Spleen (tissue), 11 donors: ENCODE results near the gene TFG. TPM values are rescaled to one million over a fixed set of nuclear protein-coding genes. Genes with fewer than 3 reads are reported as not detected.

ENCODE experiments used
- DNase-seq: peaks from one replicate; pipeline ENCODE4 v3.0.0-alpha.2; 2020
- H3K27ac ChIP-seq, 8 donors: fragments of 200-600 bp; sonication (generic) in 7 of 8; 1 replicate in 4 of 8; 2 replicates in 4 of 8; pipeline versions ENCODE4 v1.5.0 to v1.8.0; 2016 to 2021; ENCODE audit warnings: inconsistent platforms in 4 of 8, mild to moderate bottlenecking in 4 of 8, moderate library complexity in 1 of 8
- H3K27me3 ChIP-seq, 7 donors: fragments of 200-600 bp; sonication (generic) in 6 of 7; replicated peaks in 1 of 7; 1 replicate in 4 of 7; 2 replicates in 3 of 7; pipeline versions ENCODE4 v1.5.0 to v1.8.0; 2016 to 2021; ENCODE audit warnings: inconsistent platforms in 3 of 7, mild to moderate bottlenecking in 1 of 7
- H3K36me3 ChIP-seq, 6 donors: fragments of 200-600 bp; sonication (generic) in 5 of 6; 1 replicate in 4 of 6; 2 replicates in 2 of 6; pipeline versions ENCODE4 v1.5.0 to v1.8.0; 2016 to 2021; ENCODE audit warnings: inconsistent platforms in 2 of 6
- H3K4me1 ChIP-seq, 6 donors: fragments of 200-600 bp; sonication (generic) in 5 of 6; 1 replicate in 3 of 6; 2 replicates in 3 of 6; pipeline versions ENCODE4 v1.5.0 to v1.8.0; 2016 to 2021; ENCODE audit warnings: inconsistent platforms in 3 of 6
- H3K4me3 ChIP-seq, 8 donors: fragments of 200-600 bp; sonication (generic) in 7 of 8; 1 replicate in 4 of 8; 2 replicates in 4 of 8; pipeline versions ENCODE4 v1.5.0 to v1.8.0; 2016 to 2021; ENCODE audit warnings: inconsistent platforms in 4 of 8, mild to moderate bottlenecking in 4 of 8, moderate library complexity in 2 of 8
- H3K9me3 ChIP-seq, 8 donors: fragments of 200-600 bp; sonication (generic) in 7 of 8; 1 replicate in 4 of 8; 2 replicates in 4 of 8; pipeline versions ENCODE4 v1.5.0 to v1.8.0; 2016 to 2021; ENCODE audit warnings: inconsistent platforms in 4 of 8
- CTCF ChIP-seq, 11 experiments: fragments of 200-600 bp in 7 of 11; fragments of 450-650 bp in 4 of 11; sonication (generic) in 4 of 11; IDR thresholded peaks in 8 of 11; conservative IDR thresholded peaks in 3 of 11; 1 replicate in 7 of 11; 2 replicates in 4 of 11; pipeline versions ENCODE4 v1.4.0 to v1.8.0; 2016 to 2021; ENCODE audit warnings: antibody characterized with exemption in 11 of 11, inconsistent platforms in 4 of 11, mild to moderate bottlenecking in 1 of 11
- POLR2A ChIP-seq, 3 donors: fragments of 450-650 bp; IDR thresholded peaks; one replicate each; pipeline ENCODE4 v1.5.1; 2017; ENCODE audit warnings: antibody characterized with exemption in 3 of 3, mild to moderate bottlenecking in 1 of 3
- POLR2AphosphoS5 ChIP-seq, 3 donors: sonication (generic); formaldehyde crosslinking; IDR thresholded peaks; one replicate each; pipeline ENCODE4 v1.5.1; 2017; ENCODE audit warnings: antibody characterized with exemption in 3 of 3
- WGBS, 5 donors: extraction: QIAGEN DNeasy Blood & Tissue Kit in 3 of 5; methylation state at CpG; one replicate each; pipeline versions ENCODE4 v1.1.5 to v1.1.7; 2013 to 2018; 5-methylcytosine and 5-hydroxymethylcytosine counted together
- intact Hi-C: fragments of 100-400 bp; cut with DNase I; formaldehyde crosslinking; loops from one replicate; pipeline ENCODE4 v1.15.0; 2023; ENCODE audit warnings: low total_unique reads
- polyA plus RNA-seq, 3 donors: library from polyadenylated mRNA; stranded (reverse); fragments of 200-250 nt; gene quantifications; one replicate each; pipeline ENCODE4 v1.2.1, GENCODE V29; 2013
- total RNA-seq, 7 donors: library from RNA; depleted of rRNA in 3 of 7; stranded (reverse); fragments of >200 nt in 3 of 7; fragmentation: NEBNext Ultra II Directional in 4 of 7; extraction: Animal tissue kit (Norgen Biotek cat#: 25700) in 4 of 7; gene quantifications; one replicate each; pipeline versions ENCODE4 v1.1.0 to v1.2.1, GENCODE V29; 2016 to 2021
- donor health status: healthy with polysubstance abuse.
- donor health status: DM: no; HTN: no; CAD: no; lungs with moderate emphysema.
- donor health status: DM: no; HTN: no; CAD: no.
- donor health status: Bipolar disorder and iron deficiency.
- donor health status: healthy.
- donor health status: DM: no; HTN: no; CAD: no.
- donor health status: DM: yes; HTN: yes; CAD: no.

The TFG gene
- total and polyA plus RNA-seq, 10 donors, result 28.0 to 70.8 (median 56.4) TPM

- Histone ChIP-seq H3K4me3 (no peak overlapping the region), H3K36me3 (no peaks in the 10 kb centered on the region), H3K4me1 (no peaks in the 10 kb centered on the region), H3K27ac (no peak overlapping the region), H3K9me3 (no peaks in the 10 kb centered on the region), H3K27me3 (peaks cover 0 to 25% (median 4%) of the 10 kb centered on the region in 7 donors)
- TF ChIP-seq CTCF (IDR thresholded peaks at IDR 0.05 in 8 of 11, conservative IDR thresholded peaks at IDR 0.05 in 3 of 11) (no peak), POLR2A (IDR thresholded peaks at IDR 0.05) (no peak), POLR2AphosphoS5 (IDR thresholded peaks at IDR 0.05) (no peak)
- DNase-seq, result no peak
- intact Hi-C loops, result no loop called here
These were observed 16.1 kb upstream of the TFG start for GRCh38 chr3:100693225-100693624.

- no peak for TF ChIP-seq POLR2AphosphoS5 (IDR thresholded peaks at IDR 0.05)
- TF ChIP-seq POLR2A (IDR thresholded peaks at IDR 0.05), result no peak
- TF ChIP-seq CTCF (IDR thresholded peaks at IDR 0.05 in 8 of 11, conservative IDR thresholded peaks at IDR 0.05 in 3 of 11), result no peak
- 72 to 90% (median 79%) methylated on average over 2 of the region's 2 CpGs for WGBS, 5 donors
- no peak for DNase-seq
- Histone ChIP-seq H3K36me3 (no peaks in the 10 kb centered on the region), H3K27ac (no peak overlapping the region), H3K27me3 (peaks cover 0 to 25% (median 4%) of the 10 kb centered on the region in 7 donors), H3K4me1 (no peaks in the 10 kb centered on the region), H3K4me3 (no peak overlapping the region), H3K9me3 (no peaks in the 10 kb centered on the region)
- intact Hi-C loops, result no loop called here
These were observed 13.6 kb upstream of the TFG start for GRCh38 chr3:100695696-100696095.

- intact Hi-C loops, result no loop called here
- no peaks in the 10 kb centered on the region for H3K36me3 ChIP-seq
- WGBS, 5 donors, result 73 to 79% (median 75%) methylated on average over 3 of the region's 3 CpGs
- no peak overlapping the region for H3K4me3 ChIP-seq
- TF ChIP-seq POLR2A (IDR thresholded peaks at IDR 0.05) (no peak), CTCF (IDR thresholded peaks at IDR 0.05 in 8 of 11, conservative IDR thresholded peaks at IDR 0.05 in 3 of 11) (no peak), POLR2AphosphoS5 (IDR thresholded peaks at IDR 0.05) (no peak)
- H3K27ac ChIP-seq, result no peak overlapping the region
- no peaks in the 10 kb centered on the region for H3K4me1 ChIP-seq
- no peaks in the 10 kb centered on the region for H3K9me3 ChIP-seq
- no peak for DNase-seq
- peaks cover 0 to 20% (median under 1%) of the 10 kb centered on the region in 7 donors for H3K27me3 ChIP-seq
These were observed 13.1 kb upstream of the TFG start for GRCh38 chr3:100696161-100696560.

GRCh38 chr3:100697172-100697571, 12.1 kb upstream of the TFG start:
- H3K9me3 ChIP-seq, result no peaks in the 10 kb centered on the region
- 73 to 96% (median 89%) methylated on average over 7 of the region's 7 CpGs for WGBS, 5 donors
- no peaks in the 10 kb centered on the region for H3K4me1 ChIP-seq
- no peak for DNase-seq
- H3K27me3 ChIP-seq, result peaks cover 0 to 15% (median 0%) of the 10 kb centered on the region in 7 donors
- no peak overlapping the region for H3K27ac ChIP-seq
- TF ChIP-seq POLR2A (IDR thresholded peaks at IDR 0.05) (no peak), CTCF (IDR thresholded peaks at IDR 0.05 in 8 of 11, conservative IDR thresholded peaks at IDR 0.05 in 3 of 11) (no peak), POLR2AphosphoS5 (IDR thresholded peaks at IDR 0.05) (no peak)
- intact Hi-C loops, result no loop called here
- no peak overlapping the region for H3K4me3 ChIP-seq
- no peaks in the 10 kb centered on the region for H3K36me3 ChIP-seq
